Loucy (cell line): ENCODE data around the gene PRSS1.

Experiments
- H2AFZ ChIP-seq: fragments of 200-600 bp; sonication (generic); 2 replicates; pipeline ENCODE4 v1.6.0; 2016; ENCODE audit warnings: antibody characterized with exemption, mild to moderate bottlenecking, low read length, moderate library complexity
- H3F3A ChIP-seq: fragments of 200-600 bp; 2 replicates; pipeline ENCODE4 v1.6.0; 2016; ENCODE audit warnings: antibody characterized with exemption, low read depth, mild to moderate bottlenecking
- H3K27me3 ChIP-seq: fragments of 200-600 bp; sonication (generic); 2 replicates; pipeline ENCODE4 v1.6.1; 2014; ENCODE audit warnings: low read length, mild to moderate bottlenecking; ENCODE audit not compliant: insufficient read depth, poor library complexity, severe bottlenecking
- H3K36me3 ChIP-seq: fragments of 200-600 bp; sonication (generic); 2 replicates; pipeline ENCODE4 v1.6.1; 2016; ENCODE audit warnings: low read length; ENCODE audit not compliant: insufficient read depth
- H3K4me1 ChIP-seq: fragments of 200-600 bp; sonication (generic); 2 replicates; pipeline ENCODE4 v1.5.1; 2014; ENCODE audit warnings: low read length, mild to moderate bottlenecking; ENCODE audit not compliant: insufficient read depth, poor library complexity, severe bottlenecking
- H3K4me2 ChIP-seq: fragments of 200-600 bp; sonication (generic); 2 replicates; pipeline ENCODE4 v1.6.0; 2014; ENCODE audit warnings: antibody characterized with exemption, low read length, low read depth, mild to moderate bottlenecking; ENCODE audit not compliant: poor library complexity, severe bottlenecking
- H3K4me3 ChIP-seq: fragments of 200-600 bp; sonication (generic); 2 replicates; pipeline ENCODE4 v1.5.1; 2014; ENCODE audit warnings: low read length, mild to moderate bottlenecking, mixed read lengths; ENCODE audit not compliant: poor library complexity, severe bottlenecking
- H3K79me2 ChIP-seq: fragments of 200-600 bp; sonication (generic); 2 replicates; pipeline ENCODE4 v1.6.1; 2014; ENCODE audit warnings: low read length; ENCODE audit not compliant: insufficient read depth
- H3K9ac ChIP-seq: fragments of 200-600 bp; sonication (generic); 2 replicates; pipeline ENCODE4 v1.6.0; 2014; ENCODE audit warnings: mild to moderate bottlenecking, low read depth, low read length, moderate library complexity; ENCODE audit not compliant: poor library complexity, severe bottlenecking
- H3K9me2 ChIP-seq: fragments of 200-600 bp; sonication (generic); replicated peaks from 2 replicates; pipeline ENCODE4 v1.6.1; 2016; ENCODE audit warnings: low read depth, low read length, mixed read lengths
- H3K9me3 ChIP-seq: fragments of 200-600 bp; sonication (generic); 2 replicates; pipeline ENCODE4 v1.6.1; 2014; ENCODE audit warnings: mild to moderate bottlenecking, antibody characterized with exemption, low read length, low read depth; ENCODE audit not compliant: insufficient read depth
- H4K20me1 ChIP-seq: fragments of 200-600 bp; sonication (generic); 2 replicates; pipeline ENCODE4 v1.6.0; 2014; ENCODE audit warnings: antibody characterized with exemption, low read length, mild to moderate bottlenecking; ENCODE audit not compliant: insufficient read depth, poor library complexity, severe bottlenecking
- CTCF ChIP-seq: fragments of 200-600 bp; sonication (generic); conservative IDR thresholded peaks from 2 replicates; pipeline ENCODE4 v1.5.1; 2014; ENCODE audit warnings: mild to moderate bottlenecking, antibody characterized with exemption, low read length
- EZH2phosphoT487 ChIP-seq: fragments of 200-600 bp; IDR thresholded peaks from 2 replicates; pipeline ENCODE4 v1.6.1; 2018; ENCODE audit warnings: antibody characterized with exemption, mild to moderate bottlenecking, moderate library complexity, borderline replicate concordance

PRSS1 gene

GRCh38 chr7:142798451-142799436, 49.5 kb downstream of the PRSS1 start:
- TF ChIP-seq CTCF (no peak), EZH2phosphoT487 (no peak)
- Histone ChIP-seq H3K9ac (peak overlapping the region; percentile 100), H3K79me2 (peaks cover 77% of the 10 kb centered on the region), H3K9me3 (no peaks in the 10 kb centered on the region), H3K9me2 (no peaks in the 10 kb centered on the region), H3K4me1 (peaks cover 45% of the 10 kb centered on the region), H3F3A (peaks cover 32% of the 10 kb centered on the region), H3K36me3 (peaks cover 75% of the 10 kb centered on the region), H3K4me2 (peak overlapping the region; percentile 100), H3K4me3 (peak overlapping the region; percentile 93), H4K20me1 (peaks cover 4% of the 10 kb centered on the region), H2AFZ (no peak overlapping the region), H3K27me3 (peaks cover 35% of the 10 kb centered on the region)

- Histone ChIP-seq H3K4me3 (peak overlapping the region; percentile 93), H3K79me2 (peaks cover 82% of the 10 kb centered on the region), H3K9me3 (no peaks in the 10 kb centered on the region), H3F3A (peaks cover 38% of the 10 kb centered on the region), H3K9ac (peak overlapping the region; percentile 100), H3K4me2 (peak overlapping the region; percentile 100), H3K36me3 (peaks cover 75% of the 10 kb centered on the region), H2AFZ (no peak overlapping the region), H3K27me3 (peaks cover 35% of the 10 kb centered on the region), H4K20me1 (peaks cover 4% of the 10 kb centered on the region), H3K4me1 (peaks cover 52% of the 10 kb centered on the region), H3K9me2 (no peaks in the 10 kb centered on the region)
- no peak for TF ChIP-seq CTCF
- no peak for TF ChIP-seq EZH2phosphoT487
These were observed 50.2 kb downstream of the PRSS1 start for GRCh38 chr7:142799437-142799835.

GRCh38 chr7:142800088-142800487, 50.8 kb downstream of the PRSS1 start:
- Histone ChIP-seq H2AFZ (no peak overlapping the region), H3K79me2 (peaks cover 84% of the 10 kb centered on the region), H3K36me3 (peaks cover 75% of the 10 kb centered on the region), H3K4me1 (peaks cover 58% of the 10 kb centered on the region), H3K27me3 (peaks cover 35% of the 10 kb centered on the region), H4K20me1 (peaks cover 4% of the 10 kb centered on the region), H3K4me2 (peak overlapping the region; percentile 100), H3F3A (peaks cover 38% of the 10 kb centered on the region), H3K4me3 (peak overlapping the region; percentile 93), H3K9me3 (no peaks in the 10 kb centered on the region), H3K9me2 (no peaks in the 10 kb centered on the region), H3K9ac (peak overlapping the region; percentile 100)
- no peak for TF ChIP-seq CTCF
- TF ChIP-seq EZH2phosphoT487, result no peak
